HepG2 (cell line): ENCODE measurements around the gene RAD51. TPM values are rescaled to one million over a fixed set of nuclear protein-coding genes. Genes with fewer than 3 reads are reported as not detected.
A peak's percentile ranks its signal among the peaks of the same experiment; 100 is the strongest.

Source experiments
- ATAC-seq: fragments of 200-7000 bp; cut with Tn5 transposase; 3 replicates; pipeline ENCODE4 v1.9.1; 2020; ENCODE audit warnings: mild to moderate bottlenecking, moderate library complexity
- BruUV-seq: library from RNA; stranded (reverse); fragments of 400-500 nt; replicated peaks from 2 replicates; lab custom pipeline; 2021; lab: Mats Ljungman, UMichigan
- CTCF ChIA-PET: fragments of 300-600 bp; formaldehyde crosslinking; extraction: SDS; loops from one replicate; lab custom pipeline; 2021; ENCODE audit warnings: low total read pairs, inconsistent platforms, low intra/inter-chr PET ratio; lab: Yijun Ruan, JAX
- POLR2A ChIA-PET: fragments of 350-600 bp; sonication (Branson Sonifier 250); formaldehyde crosslinking; loops from one replicate; lab custom pipeline; 2020; ENCODE audit warnings: antibody characterized with exemption, inconsistent platforms; lab: Yijun Ruan, JAX
- DNase-seq: peaks from one replicate; pipeline ENCODE4 v3.0.0-alpha.2; 2015; ENCODE audit warnings: low spot score
- FAIRE-seq: peaks from 3 replicates; lab custom pipeline; 2011; peaks lifted over from hg19 to GRCh38; lab: Jason Lieb, UNC
- H2AFZ ChIP-seq: one replicate; pipeline ENCODE4 v1.6.1; 2011; ENCODE audit warnings: low read length, inconsistent platforms
- H3K27ac ChIP-seq: fragments of 300-600 bp; 3 replicates; pipeline ENCODE4 v1.8.0; 2011; ENCODE audit warnings: mixed run types, mild to moderate bottlenecking, mixed read lengths, low read length, inconsistent platforms; ENCODE audit not compliant: insufficient read depth; ENCODE audit errors: extremely low read length
- H3K27me3 ChIP-seq, 2 experiments: fragments of 200-600 bp in 1 of 2; 2 replicates in 1 of 2; 3 replicates in 1 of 2; pipeline versions ENCODE4 v1.6.0 to v1.8.0; 2011; ENCODE audit warnings: low read length in 2 of 2, mild to moderate bottlenecking in 2 of 2, moderate library complexity in 2 of 2, inconsistent platforms in 1 of 2; ENCODE audit not compliant: insufficient read depth in 2 of 2, control insufficient read depth in 1 of 2
- H3K36me3 ChIP-seq, 2 experiments: fragments of 200-600 bp in 1 of 2; replicated peaks in 1 of 2; 2 replicates in 1 of 2; 3 replicates in 1 of 2; pipeline versions ENCODE4 v1.5.1 to v1.8.0; 2011; ENCODE audit warnings: low read length in 2 of 2, inconsistent platforms in 1 of 2; ENCODE audit not compliant: insufficient read depth in 2 of 2, control insufficient read depth in 1 of 2
- H3K4me1 ChIP-seq: 2 replicates; pipeline ENCODE4 v1.5.1; 2012; ENCODE audit warnings: low read length, inconsistent platforms; ENCODE audit not compliant: insufficient read depth
- H3K4me2 ChIP-seq: 2 replicates; pipeline ENCODE4 v1.6.0; 2011; ENCODE audit warnings: low read depth, low read length, inconsistent platforms
- H3K4me3 ChIP-seq, 3 experiments: fragments of 200-600 bp in 1 of 3; sonication (generic), shearing (Covaris generic) in 1 of 3; replicated peaks in 1 of 3; 2 replicates each; pipeline ENCODE4 v1.5.1; 2011 to 2016; ENCODE audit warnings: low read length in 3 of 3, inconsistent platforms in 2 of 3, low read depth in 2 of 3, mild to moderate bottlenecking in 2 of 3, control low read depth in 1 of 3, mixed read lengths in 1 of 3; ENCODE audit not compliant: insufficient read depth in 1 of 3
- H3K79me2 ChIP-seq: one replicate; pipeline ENCODE4 v1.6.1; 2011; ENCODE audit warnings: low read length, inconsistent platforms; ENCODE audit not compliant: insufficient read depth
- H3K9ac ChIP-seq: 2 replicates; pipeline ENCODE4 v1.6.0; 2011; ENCODE audit warnings: mild to moderate bottlenecking, low read depth, low read length, inconsistent platforms; ENCODE audit not compliant: insufficient read depth
- H3K9me3 ChIP-seq: 2 replicates; pipeline ENCODE4 v1.5.1; 2012; ENCODE audit warnings: mild to moderate bottlenecking, low read length
- H4K20me1 ChIP-seq: 2 replicates; pipeline ENCODE4 v1.6.0; 2011; ENCODE audit warnings: inconsistent platforms, mild to moderate bottlenecking, low read length, moderate library complexity; ENCODE audit not compliant: insufficient read depth
- AGO2 ChIP-seq: fragments of 200-400 bp; formaldehyde crosslinking; optimal IDR thresholded peaks from 2 replicates; pipeline ENCODE3; 2017; ENCODE audit warnings: mild to moderate bottlenecking, low read depth, low read length, moderate library complexity
- LCORL ChIP-seq, 2 experiments: fragments of 450-650 bp in 1 of 2; sonication (generic) in 1 of 2; formaldehyde crosslinking in 1 of 2; IDR thresholded peaks; 2 replicates each; pipeline versions ENCODE4 v1.5.0 to v1.6.1; 2017 to 2020; ENCODE audit warnings: antibody characterized with exemption in 1 of 2, missing genetic modification reagents in 1 of 2
- POLR2A ChIP-seq, 2 experiments: IDR thresholded peaks; 2 replicates each; pipeline ENCODE4 v1.6.1; 2011; ENCODE audit warnings: low read depth in 2 of 2, low read length in 2 of 2, mild to moderate bottlenecking in 1 of 2, moderate library complexity in 1 of 2; ENCODE audit not compliant: insufficient read depth in 1 of 2
- POLR2G ChIP-seq: fragments of 200-400 bp; formaldehyde crosslinking; IDR thresholded peaks from 2 replicates; pipeline ENCODE4 v1.6.1; 2018; ENCODE audit warnings: mild to moderate bottlenecking, low read depth, low read length, moderate library complexity
- RBFOX2 ChIP-seq: fragments of 200-400 bp; formaldehyde crosslinking; IDR thresholded peaks from 2 replicates; pipeline ENCODE4 v1.6.1; 2017; ENCODE audit warnings: low read depth, mild to moderate bottlenecking, low read length
- ZNF17 ChIP-seq: sonication (generic); formaldehyde crosslinking; IDR thresholded peaks from 2 replicates; pipeline ENCODE4 v1.5.0; 2020; ENCODE audit warnings: mild to moderate bottlenecking, missing genetic modification reagents
- ZNF180 ChIP-seq: sonication (generic); formaldehyde crosslinking; IDR thresholded peaks from 2 replicates; pipeline ENCODE4 v1.4.0; 2020; ENCODE audit warnings: low read depth, missing genetic modification reagents, borderline replicate concordance
- whole genome bisulfite sequencing: methylation state at CpG from one replicate; pipeline ENCODE4 v1.1.6; 2017; ENCODE audit warnings: low lambda C conversion rate; 5-methylcytosine and 5-hydroxymethylcytosine counted together
- in situ Hi-C: cut with HindIII; loops from 2 replicates; pipeline ENCODE4 v1.10.0; 2017; ENCODE audit warnings: low pct_unique_long_range_greater_than_20kb; ENCODE audit not compliant: extremely low pct_ligation_motif_present
- intact Hi-C: fragments of 100-400 bp; cut with micrococcal nuclease; formaldehyde crosslinking; loops from one replicate; pipeline ENCODE4 v1.10.0; 2022; ENCODE audit not compliant: unreplicated experiment
- polyA plus RNA-seq, 8 experiments: library from polyadenylated mRNA; depleted of rRNA in 3 of 8; stranded (reverse) in 7 of 8; unstranded in 1 of 8; fragments of >200 nt; fragmentation: Illumina TruSeq in 4 of 8; extraction: Trizol in 4 of 8; gene quantifications; 2 replicates each; pipeline versions ENCODE4 v1.2.1 to v1.2.3, GENCODE V29; 2011 to 2016; ENCODE audit warnings: low read depth in 4 of 8, missing spikeins in 1 of 8, mixed read lengths in 1 of 8; ENCODE audit not compliant: insufficient read depth in 1 of 8
- total RNA-seq, 5 experiments: library from RNA; depleted of rRNA; stranded (reverse); fragments of >200 nt; fragmentation: Illumina TruSeq; extraction: Trizol; gene quantifications; 2 replicates each; pipeline ENCODE4 v1.2.3, GENCODE V29; 2016; ENCODE audit warnings: low read depth in 1 of 5
- TF ChIP-seq, protein P1 (sequence below): IDR thresholded peaks from 2 replicates; pipeline ENCODE4 v1.6.1; 2016; ENCODE audit warnings: low read depth, missing genetic modification reagents, missing compliant biosample characterization
- TF ChIP-seq, protein P2 (sequence below): sonication (generic); formaldehyde crosslinking; IDR thresholded peaks from 2 replicates; pipeline ENCODE4 v1.4.0; 2020; ENCODE audit warnings: missing genetic modification reagents

Gene RAD51
- total and polyA plus RNA-seq, 2 of the 13 experiments (the other 11 are each of a cell fraction or from before 2014, with no cell fraction given) = 8.5 to 12.8 TPM

DNA sequence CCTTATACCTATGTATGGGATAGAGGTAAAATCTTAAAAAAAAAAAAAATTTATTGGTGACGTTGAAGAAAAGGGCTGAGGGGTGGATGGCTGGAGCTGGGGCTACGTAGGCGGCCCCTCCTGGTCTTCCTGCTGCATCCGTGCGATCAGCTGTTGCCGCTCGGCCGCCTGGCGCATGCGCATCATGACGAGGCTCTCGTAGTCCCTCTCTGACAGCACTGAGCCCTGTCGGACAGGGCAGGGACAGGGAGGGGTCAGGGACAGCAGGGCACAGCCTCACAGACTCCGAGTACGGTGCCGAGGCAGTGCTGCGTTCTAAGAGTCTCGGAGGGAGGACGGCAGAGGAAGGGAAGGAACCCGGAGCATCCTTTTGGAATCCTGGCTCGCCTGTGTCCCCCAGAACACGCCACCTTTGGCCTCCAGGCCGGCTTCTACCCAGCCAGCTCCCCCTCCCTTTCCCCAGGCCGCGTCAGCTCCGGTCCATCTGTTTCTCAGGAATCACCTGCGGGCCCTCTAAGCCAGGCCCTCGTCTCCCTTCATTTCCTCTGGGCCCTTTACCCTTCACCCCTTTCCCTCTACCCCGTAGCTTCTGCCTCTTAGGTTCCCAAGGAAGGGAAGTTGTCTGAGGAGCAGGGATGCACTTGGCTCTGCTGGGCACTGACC lies 73.0 kb downstream of the RAD51 start:
- DNase-seq (no peak), FAIRE-seq (no peak), ATAC-seq (no peak)
- H3K9ac ChIP-seq = no peak overlapping the region
- no TSS peak for BruUV-seq
- H3K9me3 ChIP-seq = no peaks in the 10 kb centered on the region
- TF ChIP-seq ZNF17 = no peak
- TF ChIP-seq, protein P1, sequence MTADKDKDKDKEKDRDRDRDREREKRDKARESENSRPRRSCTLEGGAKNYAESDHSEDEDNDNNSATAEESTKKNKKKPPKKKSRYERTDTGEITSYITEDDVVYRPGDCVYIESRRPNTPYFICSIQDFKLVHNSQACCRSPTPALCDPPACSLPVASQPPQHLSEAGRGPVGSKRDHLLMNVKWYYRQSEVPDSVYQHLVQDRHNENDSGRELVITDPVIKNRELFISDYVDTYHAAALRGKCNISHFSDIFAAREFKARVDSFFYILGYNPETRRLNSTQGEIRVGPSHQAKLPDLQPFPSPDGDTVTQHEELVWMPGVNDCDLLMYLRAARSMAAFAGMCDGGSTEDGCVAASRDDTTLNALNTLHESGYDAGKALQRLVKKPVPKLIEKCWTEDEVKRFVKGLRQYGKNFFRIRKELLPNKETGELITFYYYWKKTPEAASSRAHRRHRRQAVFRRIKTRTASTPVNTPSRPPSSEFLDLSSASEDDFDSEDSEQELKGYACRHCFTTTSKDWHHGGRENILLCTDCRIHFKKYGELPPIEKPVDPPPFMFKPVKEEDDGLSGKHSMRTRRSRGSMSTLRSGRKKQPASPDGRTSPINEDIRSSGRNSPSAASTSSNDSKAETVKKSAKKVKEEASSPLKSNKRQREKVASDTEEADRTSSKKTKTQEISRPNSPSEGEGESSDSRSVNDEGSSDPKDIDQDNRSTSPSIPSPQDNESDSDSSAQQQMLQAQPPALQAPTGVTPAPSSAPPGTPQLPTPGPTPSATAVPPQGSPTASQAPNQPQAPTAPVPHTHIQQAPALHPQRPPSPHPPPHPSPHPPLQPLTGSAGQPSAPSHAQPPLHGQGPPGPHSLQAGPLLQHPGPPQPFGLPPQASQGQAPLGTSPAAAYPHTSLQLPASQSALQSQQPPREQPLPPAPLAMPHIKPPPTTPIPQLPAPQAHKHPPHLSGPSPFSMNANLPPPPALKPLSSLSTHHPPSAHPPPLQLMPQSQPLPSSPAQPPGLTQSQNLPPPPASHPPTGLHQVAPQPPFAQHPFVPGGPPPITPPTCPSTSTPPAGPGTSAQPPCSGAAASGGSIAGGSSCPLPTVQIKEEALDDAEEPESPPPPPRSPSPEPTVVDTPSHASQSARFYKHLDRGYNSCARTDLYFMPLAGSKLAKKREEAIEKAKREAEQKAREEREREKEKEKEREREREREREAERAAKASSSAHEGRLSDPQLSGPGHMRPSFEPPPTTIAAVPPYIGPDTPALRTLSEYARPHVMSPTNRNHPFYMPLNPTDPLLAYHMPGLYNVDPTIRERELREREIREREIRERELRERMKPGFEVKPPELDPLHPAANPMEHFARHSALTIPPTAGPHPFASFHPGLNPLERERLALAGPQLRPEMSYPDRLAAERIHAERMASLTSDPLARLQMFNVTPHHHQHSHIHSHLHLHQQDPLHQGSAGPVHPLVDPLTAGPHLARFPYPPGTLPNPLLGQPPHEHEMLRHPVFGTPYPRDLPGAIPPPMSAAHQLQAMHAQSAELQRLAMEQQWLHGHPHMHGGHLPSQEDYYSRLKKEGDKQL (CRISPR knock-in tag) = no peak
- peak; percentile 18; the same call in 1 of the 2 replicates for TF ChIP-seq POLR2G
- no peak for TF ChIP-seq POLR2A (IDR thresholded peaks at IDR 0.05; ENCODE audit: insufficient read depth in 1 of 2, low read depth in 2 of 2, low read length in 2 of 2)
- peak; percentile 75 for TF ChIP-seq AGO2
- TF ChIP-seq, protein P2, sequence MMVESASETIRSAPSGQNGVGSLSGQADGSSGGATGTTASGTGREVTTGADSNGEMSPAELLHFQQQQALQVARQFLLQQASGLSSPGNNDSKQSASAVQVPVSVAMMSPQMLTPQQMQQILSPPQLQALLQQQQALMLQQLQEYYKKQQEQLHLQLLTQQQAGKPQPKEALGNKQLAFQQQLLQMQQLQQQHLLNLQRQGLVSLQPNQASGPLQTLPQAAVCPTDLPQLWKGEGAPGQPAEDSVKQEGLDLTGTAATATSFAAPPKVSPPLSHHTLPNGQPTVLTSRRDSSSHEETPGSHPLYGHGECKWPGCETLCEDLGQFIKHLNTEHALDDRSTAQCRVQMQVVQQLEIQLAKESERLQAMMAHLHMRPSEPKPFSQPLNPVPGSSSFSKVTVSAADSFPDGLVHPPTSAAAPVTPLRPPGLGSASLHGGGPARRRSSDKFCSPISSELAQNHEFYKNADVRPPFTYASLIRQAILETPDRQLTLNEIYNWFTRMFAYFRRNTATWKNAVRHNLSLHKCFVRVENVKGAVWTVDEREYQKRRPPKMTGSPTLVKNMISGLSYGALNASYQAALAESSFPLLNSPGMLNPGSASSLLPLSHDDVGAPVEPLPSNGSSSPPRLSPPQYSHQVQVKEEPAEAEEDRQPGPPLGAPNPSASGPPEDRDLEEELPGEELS (CRISPR knock-in tag) = no peak
- TF ChIP-seq RBFOX2 = peak; percentile 57; the same call in 1 of the 2 replicates
- TF ChIP-seq LCORL (IDR thresholded peaks at IDR 0.05) = no peak
- TF ChIP-seq LCORL (CRISPR knock-in tag; IDR thresholded peaks at IDR 0.05) = no peak
- no peak for TF ChIP-seq ZNF180 (CRISPR knock-in tag)
- H3K4me1 ChIP-seq = peaks cover 23% of the 10 kb centered on the region
- H3K27ac ChIP-seq = no peak overlapping the region
- WGBS = 94% methylated on average over 29 of the region's 29 CpGs
- H3K36me3 ChIP-seq = peaks cover 8 to 22% of the 10 kb centered on the region in 2 experiments; a peak in 4 of 5 replicates
- H3K27me3 ChIP-seq = no peaks in the 10 kb centered on the region
- no peak overlapping the region for H3K4me3 ChIP-seq
- H3K4me2 ChIP-seq = no peak overlapping the region
- CTCF ChIA-PET = no interaction called here
- H4K20me1 ChIP-seq = no peaks in the 10 kb centered on the region
- no peak overlapping the region for H2AFZ ChIP-seq
- in situ Hi-C loops = no loop called here
- POLR2A ChIA-PET = no interaction called here
- intact Hi-C loops = no loop called here
- H3K79me2 ChIP-seq = peaks cover 11% of the 10 kb centered on the region
